Hindlimb muscle (tissue), 1 donor: ENCODE measurements around the gene TYMS. TPM values are rescaled to one million over a fixed set of nuclear protein-coding genes. Genes with fewer than 3 reads are reported as not detected.
"Not testable (repeated sequence)": the region's sequence is repeated elsewhere in the genome, so short reads cannot be mapped to it uniquely, and the experiment has no call there.

ENCODE experiments used
- DNase-seq: peaks from one replicate; pipeline ENCODE4 v3.0.0-alpha.2; 2013
- polyA plus RNA-seq: library from polyadenylated mRNA; unstranded; fragments of 120-200 nt; gene quantifications from one replicate; pipeline ENCODE4 v1.2.1, GENCODE V29; 2013; ENCODE audit not compliant: insufficient read length

TYMS gene
- polyA plus RNA-seq, 1 donor: 45.0 TPM

GRCh38 chr18:678482-679182, 21.2 kb downstream of the TYMS start:
- DNase-seq: no peak

GRCh38 chr18:679516-679915, 22.1 kb downstream of the TYMS start:
- DNase-seq: no peak

- no peak for DNase-seq
These were observed 22.9 kb downstream of the TYMS start for GRCh38 chr18:680392-680791.

- no peak for DNase-seq
These were observed 24.5 kb downstream of the TYMS start for GRCh38 chr18:681985-682384.

GRCh38 chr18:682416-682815, 25.0 kb downstream of the TYMS start:
- not testable (repeated sequence) for DNase-seq

- no peak for DNase-seq
These were observed 25.4 kb downstream of the TYMS start for GRCh38 chr18:682833-683232.

GRCh38 chr18:683531-683930, 26.1 kb downstream of the TYMS start:
- DNase-seq: no peak

GRCh38 chr18:685438-685837, 28.0 kb downstream of the TYMS start:
- DNase-seq: no peak

- DNase-seq: no peak
These were observed 29.1 kb downstream of the TYMS start for GRCh38 chr18:686339-687111.

GRCh38 chr18:688323-688722, 30.9 kb downstream of the TYMS start:
- DNase-seq: no peak

GRCh38 chr18:692824-693223, 35.4 kb downstream of the TYMS start:
- DNase-seq: no peak

GRCh38 chr18:693466-694187, 36.2 kb downstream of the TYMS start:
- peak; percentile 28 for DNase-seq

- no peak for DNase-seq
These were observed 39.6 kb downstream of the TYMS start for GRCh38 chr18:697012-697411.

GRCh38 chr18:697800-698199, 40.3 kb downstream of the TYMS start:
- DNase-seq: no peak

GRCh38 chr18:703213-703967, 45.9 kb downstream of the TYMS start:
- DNase-seq: no peak

GRCh38 chr18:706405-706804, 49.0 kb downstream of the TYMS start:
- DNase-seq: no peak

GRCh38 chr18:708096-708495, 50.6 kb downstream of the TYMS start:
- DNase-seq: no peak

- no peak for DNase-seq
These were observed 52.3 kb downstream of the TYMS start for GRCh38 chr18:709771-710170.

- DNase-seq: no peak
These were observed 53.2 kb downstream of the TYMS start for GRCh38 chr18:710418-711300.

GRCh38 chr18:711310-711656, 53.8 kb downstream of the TYMS start:
- peak; percentile 11 for DNase-seq

GRCh38 chr18:711657-712400, 54.4 kb downstream of the TYMS start:
- DNase-seq: peak; percentile 70
